ENCODE measurements around the gene HDGFL3. TPM values are rescaled to one million over a fixed set of nuclear protein-coding genes. Genes with fewer than 3 reads are reported as not detected.
"Not testable (repeated sequence)": the region's sequence is repeated elsewhere in the genome, so short reads cannot be mapped to it uniquely, and the experiment has no call there.

The HDGFL3 gene
- total RNA-seq, 1 donor from 2014 or later: 92.2 TPM

- no peak for TF ChIP-seq CTCF (IDR thresholded peaks at IDR 0.05; ENCODE audit: unreplicated experiment)
- Mint-ChIP-seq H3K27me3 (ENCODE audit: low read depth) (no peaks in the 10 kb centered on the region), H3K9me3 (no peaks in the 10 kb centered on the region), H3K4me1 (peaks cover 7% of the 10 kb centered on the region), H3K36me3 (peaks cover 7% of the 10 kb centered on the region), H3K4me3 (no peak overlapping the region), H3K27ac (peak overlapping the region; percentile 48)
- DNase-seq (ENCODE audit: low spot score in 2 of 2, unreplicated experiment in 2 of 2): no peak
These were observed 28.7 kb downstream of the HDGFL3 start for GRCh38 chr15:83178869-83179325.

- TF ChIP-seq CTCF (IDR thresholded peaks at IDR 0.05; ENCODE audit: unreplicated experiment): no peak
- no peak for DNase-seq (ENCODE audit: low spot score in 2 of 2, unreplicated experiment in 2 of 2)
- Mint-ChIP-seq H3K9me3 (no peaks in the 10 kb centered on the region), H3K27me3 (ENCODE audit: low read depth) (no peaks in the 10 kb centered on the region), H3K4me1 (peaks cover 7% of the 10 kb centered on the region), H3K36me3 (peaks cover 9% of the 10 kb centered on the region), H3K27ac (no peak overlapping the region), H3K4me3 (no peak overlapping the region)
These were observed 29.2 kb downstream of the HDGFL3 start for GRCh38 chr15:83178390-83178789.

DNA sequence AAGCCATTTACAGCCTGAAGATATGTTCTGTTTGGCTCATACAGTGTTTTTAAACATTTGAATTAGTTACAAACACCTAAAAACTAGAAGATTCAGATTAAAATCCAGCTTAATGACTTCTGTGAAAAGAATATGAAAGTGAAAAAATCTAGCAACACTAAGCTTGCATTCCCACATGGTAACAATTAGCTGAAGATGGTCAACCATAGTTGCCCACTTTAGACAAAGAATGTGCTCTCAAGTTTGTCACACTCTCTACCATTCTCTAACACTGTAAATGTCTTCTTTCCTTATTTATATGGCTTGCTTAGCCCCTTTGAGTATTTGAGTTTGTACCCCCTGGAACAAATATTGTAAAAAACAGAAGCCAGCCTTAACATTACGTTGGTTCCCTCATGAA lies 32.7 kb downstream of the HDGFL3 start:
- peaks cover 24% of the 10 kb centered on the region for H3K36me3 Mint-ChIP-seq
- TF ChIP-seq CTCF (IDR thresholded peaks at IDR 0.05; ENCODE audit: unreplicated experiment): no peak
- H3K4me1 Mint-ChIP-seq: peaks cover 7% of the 10 kb centered on the region
- H3K9me3 Mint-ChIP-seq: peaks cover 14% of the 10 kb centered on the region
- no peaks in the 10 kb centered on the region for H3K27me3 Mint-ChIP-seq (ENCODE audit: low read depth)
- H3K27ac Mint-ChIP-seq: no peak overlapping the region
- no peak overlapping the region for H3K4me3 Mint-ChIP-seq
- DNase-seq (ENCODE audit: low spot score in 2 of 2, unreplicated experiment in 2 of 2): no peak

GRCh38 chr15:83170474-83171165 lies 37.0 kb downstream of the HDGFL3 start:
- DNase-seq (ENCODE audit: low spot score in 2 of 2, unreplicated experiment in 2 of 2): no peak
- Mint-ChIP-seq H3K4me3 (no peak overlapping the region), H3K4me1 (no peaks in the 10 kb centered on the region), H3K27me3 (ENCODE audit: low read depth) (no peaks in the 10 kb centered on the region), H3K36me3 (peaks cover 56% of the 10 kb centered on the region), H3K27ac (no peak overlapping the region), H3K9me3 (peaks cover 49% of the 10 kb centered on the region)
- no peak for TF ChIP-seq CTCF (IDR thresholded peaks at IDR 0.05; ENCODE audit: unreplicated experiment)

- H3K36me3 Mint-ChIP-seq: peaks cover 62% of the 10 kb centered on the region
- H3K4me1 Mint-ChIP-seq; H3K27ac Mint-ChIP-seq; H3K4me3 Mint-ChIP-seq; DNase-seq (ENCODE audit: low spot score in 2 of 2, unreplicated experiment in 2 of 2); H3K27me3 Mint-ChIP-seq (ENCODE audit: low read depth): not testable (repeated sequence)
- peaks cover 57% of the 10 kb centered on the region for H3K9me3 Mint-ChIP-seq
These were observed 38.0 kb downstream of the HDGFL3 start for GRCh38 chr15:83169576-83169975.

DNA sequence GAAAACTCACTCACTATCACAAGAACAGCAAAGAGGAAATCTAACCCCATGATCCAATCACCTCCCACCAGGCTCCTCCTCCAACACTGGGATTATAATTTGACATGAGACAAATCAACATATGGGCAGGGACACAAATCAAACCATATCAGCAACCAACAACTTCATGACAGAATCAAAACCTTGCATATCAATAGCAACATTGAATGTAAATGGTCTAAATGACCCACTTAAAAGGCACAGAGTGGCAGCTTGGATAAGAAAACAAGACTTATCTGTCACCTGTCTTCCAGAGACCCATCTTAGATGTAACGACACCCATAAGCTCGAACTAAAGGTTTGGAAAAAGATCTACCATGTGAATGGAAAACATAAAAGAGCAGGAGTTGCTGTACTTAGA lies 40.8 kb downstream of the HDGFL3 start:
- Mint-ChIP-seq H3K4me1 (no peaks in the 10 kb centered on the region), H3K27ac (no peak overlapping the region), H3K27me3 (ENCODE audit: low read depth) (no peaks in the 10 kb centered on the region), H3K4me3 (no peak overlapping the region), H3K9me3 (peaks cover 56% of the 10 kb centered on the region), H3K36me3 (peaks cover 61% of the 10 kb centered on the region)
- DNase-seq (ENCODE audit: low spot score in 2 of 2, unreplicated experiment in 2 of 2): no peak
- no peak for TF ChIP-seq CTCF (IDR thresholded peaks at IDR 0.05; ENCODE audit: unreplicated experiment)

Measured in mesothelial cell of epicardium (in vitro differentiated cells).